CD14-positive monocyte (primary cell): ENCODE measurements around the gene SEMA6D. TPM values are rescaled to one million over a fixed set of nuclear protein-coding genes. Genes with fewer than 3 reads are reported as not detected.

ENCODE experiments used
- DNase-seq, 3 donors: peaks; one replicate each; pipeline ENCODE4 v3.0.0-alpha.2; 2011 to 2022
- H2AFZ ChIP-seq: 2 replicates; pipeline ENCODE4 v1.6.0; 2012; ENCODE audit warnings: mild to moderate bottlenecking, low read depth, low read length, inconsistent platforms; ENCODE audit not compliant: insufficient read depth, poor library complexity, severe bottlenecking
- H3K27ac ChIP-seq, 2 donors: 1 replicate in 1 of 2; 2 replicates in 1 of 2; pipeline ENCODE4 v1.5.1; 2012 to 2013; ENCODE audit warnings: low read length in 2 of 2, control low read depth in 1 of 2, inconsistent platforms in 1 of 2, low read depth in 1 of 2, mild to moderate bottlenecking in 1 of 2
- H3K27me3 ChIP-seq, 2 donors: one replicate each; pipeline versions ENCODE4 v1.6.0 to v1.6.1; 2011 to 2013; ENCODE audit warnings: low read length in 2 of 2; ENCODE audit not compliant: control insufficient read depth in 2 of 2, insufficient read depth in 2 of 2
- H3K36me3 ChIP-seq, 2 donors: replicated peaks in 1 of 2; 1 replicate in 1 of 2; 2 replicates in 1 of 2; pipeline versions ENCODE4 v1.5.1 to v1.6.1; 2012 to 2013; ENCODE audit warnings: low read length in 2 of 2, control low read depth in 1 of 2, inconsistent platforms in 1 of 2, mild to moderate bottlenecking in 1 of 2; ENCODE audit not compliant: insufficient read depth in 2 of 2, control insufficient read depth in 1 of 2
- H3K4me1 ChIP-seq, 2 donors: 1 replicate in 1 of 2; 2 replicates in 1 of 2; pipeline versions ENCODE4 v1.5.1 to v1.6.1; 2012 to 2013; ENCODE audit warnings: low read length in 2 of 2, control low read depth in 1 of 2, inconsistent platforms in 1 of 2, mild to moderate bottlenecking in 1 of 2, moderate library complexity in 1 of 2; ENCODE audit not compliant: insufficient read depth in 2 of 2, control insufficient read depth in 1 of 2
- H3K4me2 ChIP-seq: replicated peaks from 2 replicates; pipeline ENCODE3; 2012; ENCODE audit warnings: low read length, moderate library complexity, mild to moderate bottlenecking; ENCODE audit not compliant: poor library complexity, severe bottlenecking; ENCODE audit errors: extremely low read depth
- H3K4me3 ChIP-seq, 3 experiments: fragments of 200-600 bp in 1 of 3; sonication (generic) in 1 of 3; replicated peaks in 1 of 3; 1 replicate in 2 of 3; 2 replicates in 1 of 3; pipeline ENCODE4 v1.5.1; 2011 to 2013; ENCODE audit warnings: low read length in 3 of 3, mild to moderate bottlenecking in 3 of 3, control low read depth in 2 of 3, low read depth in 2 of 3, inconsistent platforms in 1 of 3, moderate library complexity in 1 of 3
- H3K79me2 ChIP-seq: 2 replicates; pipeline ENCODE4 v1.6.0; 2012; ENCODE audit warnings: mild to moderate bottlenecking, control low read depth, inconsistent platforms, low read length, moderate library complexity; ENCODE audit not compliant: insufficient read depth
- H3K9ac ChIP-seq: 2 replicates; pipeline ENCODE4 v1.6.0; 2017; ENCODE audit warnings: low read length, mild to moderate bottlenecking; ENCODE audit not compliant: insufficient read depth, poor library complexity, severe bottlenecking
- H3K9me3 ChIP-seq, 2 donors: replicated peaks in 1 of 2; 1 replicate in 1 of 2; 2 replicates in 1 of 2; pipeline versions ENCODE4 v1.5.1 to v1.6.1; 2012 to 2013; ENCODE audit warnings: low read length in 2 of 2, control low read depth in 1 of 2; ENCODE audit not compliant: control insufficient read depth in 1 of 2, insufficient read depth in 1 of 2
- H4K20me1 ChIP-seq: 2 replicates; pipeline ENCODE4 v1.6.0; 2012; ENCODE audit warnings: mild to moderate bottlenecking, low read length, control low read depth, moderate library complexity; ENCODE audit not compliant: insufficient read depth
- H3K27ac Mint-ChIP-seq, 7 donors: one replicate each; pipeline ENCODE4 v1.8.0; 2020; ENCODE audit warnings: mild to moderate bottlenecking in 7 of 7, mixed read lengths in 7 of 7, moderate library complexity in 6 of 7, inconsistent platforms in 2 of 7
- H3K27me3 Mint-ChIP-seq, 3 donors: one replicate each; pipeline ENCODE4 v1.8.0; 2021 to 2022; ENCODE audit warnings: low read depth in 3 of 3, mild to moderate bottlenecking in 3 of 3, mixed read lengths in 3 of 3, moderate library complexity in 3 of 3, inconsistent platforms in 1 of 3
- H3K36me3 Mint-ChIP-seq, 2 donors: one replicate each; pipeline ENCODE4 v1.8.0; 2020; ENCODE audit warnings: mixed read lengths in 2 of 2, inconsistent platforms in 1 of 2, mild to moderate bottlenecking in 1 of 2
- H3K4me1 Mint-ChIP-seq: one replicate; pipeline ENCODE4 v1.8.0; 2020; ENCODE audit warnings: mild to moderate bottlenecking, mixed read lengths
- H3K4me3 Mint-ChIP-seq, 2 donors: one replicate each; pipeline ENCODE4 v1.8.0; 2020; ENCODE audit warnings: mild to moderate bottlenecking in 2 of 2, mixed read lengths in 2 of 2, moderate library complexity in 1 of 2
- H3K9me3 Mint-ChIP-seq, 7 donors: one replicate each; pipeline ENCODE4 v1.8.0; 2020 to 2022; ENCODE audit warnings: mixed read lengths in 7 of 7, mild to moderate bottlenecking in 6 of 7, moderate library complexity in 6 of 7, inconsistent platforms in 2 of 7
- CTCF ChIP-seq: fragments of 200-600 bp; IDR thresholded peaks from one replicate; pipeline ENCODE4 v1.8.0; 2022; ENCODE audit warnings: antibody characterized with exemption, mild to moderate bottlenecking
- WGBS: methylation state at CpG from one replicate; pipeline ENCODE4 v1.1.5; 2013; ENCODE audit warnings: missing lambda C conversion rate; ENCODE audit not compliant: insufficient coverage; 5-methylcytosine and 5-hydroxymethylcytosine counted together
- intact Hi-C, 2 donors: fragments of 100-400 bp; cut with micrococcal nuclease; formaldehyde crosslinking; loops; one replicate each; pipeline versions ENCODE4 v1.15.0 to v1.15.1; 2023
- polyA plus RNA-seq, 3 donors: library from polyadenylated mRNA; depleted of rRNA in 1 of 3; unstranded in 2 of 3; stranded (reverse) in 1 of 3; fragments of 300-500 nt in 2 of 3; fragments of >200 nt in 1 of 3; fragmentation: Illumina TruSeq in 2 of 3; gene quantifications; 1 replicate in 2 of 3; 2 replicates in 1 of 3; pipeline ENCODE4 v1.2.3, GENCODE V29; 2012 to 2021

The SEMA6D gene
- polyA plus RNA-seq, 3 donors = not detected

GRCh38 chr15:47741082-47741481 is 23.8 kb downstream of the SEMA6D start:
- H3K9me3 Mint-ChIP-seq = peaks cover 0 to 8% (median 2%) of the 10 kb centered on the region in 7 donors

DNA sequence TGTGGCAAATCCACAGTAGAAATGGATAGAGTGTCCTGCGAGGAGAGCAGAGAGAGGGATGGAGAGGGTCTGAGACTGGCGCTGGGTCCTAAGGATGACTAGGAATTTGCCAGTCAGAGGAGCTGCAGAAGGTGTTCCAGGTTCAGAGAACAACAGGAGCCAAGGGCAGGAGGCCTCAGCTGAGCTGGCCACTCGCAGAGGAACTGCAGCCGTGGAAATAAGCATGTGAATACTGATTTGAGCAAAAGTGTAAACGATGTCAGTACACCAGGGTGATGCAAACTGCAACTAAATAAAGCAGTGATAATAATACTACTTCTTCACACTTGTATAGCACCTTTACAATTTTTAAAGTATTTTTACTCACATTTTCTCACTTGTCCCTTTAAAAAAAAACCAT is 24.6 kb downstream of the SEMA6D start:
- no peaks in the 10 kb centered on the region for H3K79me2 ChIP-seq
- H3K27ac ChIP-seq = no peak overlapping the region
- no peaks in the 10 kb centered on the region for H3K27me3 ChIP-seq
- no peaks in the 10 kb centered on the region for H3K36me3 ChIP-seq
- H3K4me3 ChIP-seq = no peak overlapping the region
- DNase-seq = no peak
- no peaks in the 10 kb centered on the region for H3K9me3 ChIP-seq
- H3K4me1 Mint-ChIP-seq = no peaks in the 10 kb centered on the region
- no peak overlapping the region for H3K27ac Mint-ChIP-seq
- no peaks in the 10 kb centered on the region for H4K20me1 ChIP-seq
- no peaks in the 10 kb centered on the region for H3K36me3 Mint-ChIP-seq
- no peak overlapping the region for H3K9ac ChIP-seq
- H3K4me2 ChIP-seq = no peak overlapping the region
- TF ChIP-seq CTCF = no peak
- H3K27me3 Mint-ChIP-seq = peaks cover 0 to 2% (median 2%) of the 10 kb centered on the region in 3 donors
- H3K9me3 Mint-ChIP-seq = peaks cover 0 to 8% (median 2%) of the 10 kb centered on the region in 7 donors
- 100% methylated on average over 4 of the region's 5 CpGs for WGBS
- H3K4me1 ChIP-seq = no peaks in the 10 kb centered on the region
- no peak overlapping the region for H3K4me3 Mint-ChIP-seq
- no peak overlapping the region for H2AFZ ChIP-seq
- intact Hi-C loops = no loop called here

More at GRCh38 chr15:47741082-47741481, 23.8 kb downstream of the SEMA6D start:
- no peaks in the 10 kb centered on the region for H3K4me1 ChIP-seq
- no peak overlapping the region for H3K27ac ChIP-seq
- H3K27me3 ChIP-seq = no peaks in the 10 kb centered on the region
- H3K4me3 ChIP-seq = no peak overlapping the region
- no peaks in the 10 kb centered on the region for H3K79me2 ChIP-seq
- DNase-seq = no peak
- no peak overlapping the region for H3K4me2 ChIP-seq
- no peaks in the 10 kb centered on the region for H3K9me3 ChIP-seq
- H3K27ac Mint-ChIP-seq = no peak overlapping the region
- H3K36me3 ChIP-seq = no peaks in the 10 kb centered on the region
- 91% methylated on average over 3 of the region's 4 CpGs for WGBS
- intact Hi-C loops = no loop called here
- no peak overlapping the region for H2AFZ ChIP-seq
- no peaks in the 10 kb centered on the region for H4K20me1 ChIP-seq
- H3K4me1 Mint-ChIP-seq = no peaks in the 10 kb centered on the region
- TF ChIP-seq CTCF = no peak
- no peaks in the 10 kb centered on the region for H3K36me3 Mint-ChIP-seq
- peaks cover 0 to 3% (median 2%) of the 10 kb centered on the region in 3 donors for H3K27me3 Mint-ChIP-seq
- H3K4me3 Mint-ChIP-seq = no peak overlapping the region
- no peak overlapping the region for H3K9ac ChIP-seq
